ENCODE data around the gene CXCL14. TPM values are rescaled to one million over a fixed set of nuclear protein-coding genes. Genes with fewer than 3 reads are reported as not detected.

Gene CXCL14
- total and polyA plus RNA-seq, 2 of the 13 experiments (the other 11 are each of a cell fraction or from before 2014, with no cell fraction given), result not detected

DNA sequence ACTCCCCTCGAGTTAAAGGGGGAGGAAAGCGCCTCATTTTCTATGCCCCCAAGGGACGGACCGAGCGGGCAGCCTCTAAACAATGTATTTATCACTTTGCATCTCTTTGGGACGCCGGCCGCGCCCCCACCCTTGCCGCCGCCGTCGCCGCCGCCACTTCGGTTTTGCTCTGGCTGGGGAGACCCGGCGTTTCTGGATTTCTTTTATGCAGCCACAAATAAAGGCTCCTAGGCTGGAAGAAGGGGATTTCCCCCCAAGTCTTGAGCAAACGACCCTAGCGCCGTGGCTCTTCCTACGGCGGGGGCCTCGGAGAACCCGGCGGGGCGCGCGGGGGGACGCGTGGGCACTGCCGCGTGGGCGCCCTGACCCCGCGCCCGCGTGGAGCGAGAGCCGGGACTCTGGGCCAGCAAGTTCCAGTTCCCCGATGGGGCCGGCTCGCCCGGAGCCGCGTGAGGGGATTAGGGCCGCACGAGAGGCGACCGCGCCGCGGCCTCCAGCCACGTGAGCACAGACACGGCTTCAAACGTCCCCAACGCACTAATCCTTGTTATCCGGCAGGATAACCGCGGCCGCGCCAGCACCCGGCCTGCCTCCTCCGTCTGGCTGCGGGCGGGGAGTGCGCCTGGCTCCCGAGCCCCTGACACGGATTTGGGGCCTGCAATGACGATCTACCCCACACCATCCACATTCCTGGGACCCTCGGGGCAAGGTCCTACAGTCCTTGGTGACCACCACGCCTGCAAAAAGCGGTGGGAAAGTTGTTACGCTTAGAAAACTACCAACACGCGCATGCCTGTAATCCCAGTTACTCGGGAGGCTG lies 35.1 kb downstream of the CXCL14 start:
- intact Hi-C loops (cut with micrococcal nuclease; ENCODE audit: unreplicated experiment) (no loop called here), in situ Hi-C loops (cut with HindIII; ENCODE audit: extremely low pct_ligation_motif_present, low pct_unique_long_range_greater_than_20kb) (no loop called here)
- no TSS peak for BruUV-seq (replicated peaks)
- DNase-seq (ENCODE audit: low spot score), result no peak
- no peak overlapping the region for H3K4me3 ChIP-seq (replicated peaks in 1 of 3; ENCODE audit: insufficient read depth in 1 of 3, low read depth in 2 of 3, low read length in 3 of 3)
- H3K27me3 ChIP-seq (ENCODE audit: control insufficient read depth in 1 of 2, insufficient read depth in 2 of 2, low read length in 2 of 2), result peaks cover 2 to 19% of the 10 kb centered on the region in 2 experiments; a peak in 4 of 5 replicates
- WGBS (ENCODE audit: low lambda C conversion rate), result 77% methylated on average over 43 of the region's 77 CpGs
- no peak overlapping the region for H3K27ac ChIP-seq (ENCODE audit: extremely low read length, insufficient read depth, low read length)
- H2AFZ ChIP-seq (ENCODE audit: low read length), result no peak overlapping the region
- no peak for FAIRE-seq
- no peaks in the 10 kb centered on the region for H4K20me1 ChIP-seq (ENCODE audit: insufficient read depth, low read length)
- no peaks in the 10 kb centered on the region for H3K79me2 ChIP-seq (ENCODE audit: insufficient read depth, low read length)
- H3K36me3 ChIP-seq (replicated peaks in 1 of 2; ENCODE audit: control insufficient read depth in 1 of 2, insufficient read depth in 2 of 2, low read length in 2 of 2), result no peaks in the 10 kb centered on the region
- no peaks in the 10 kb centered on the region for H3K9me3 ChIP-seq (ENCODE audit: low read length)
- POLR2A ChIA-PET, result no interaction called here
- no peak for ATAC-seq
- CTCF ChIA-PET (ENCODE audit: low intra/inter-chr PET ratio, low total read pairs), result no interaction called here
- H3K4me1 ChIP-seq (ENCODE audit: insufficient read depth, low read length), result no peaks in the 10 kb centered on the region
- H3K9ac ChIP-seq (ENCODE audit: insufficient read depth, low read depth, low read length), result no peak overlapping the region
- H3K4me2 ChIP-seq (ENCODE audit: low read depth, low read length), result no peak overlapping the region
- TF ChIP-seq GFI1 (CRISPR knock-in tag; IDR thresholded peaks at IDR 0.05; ENCODE audit: borderline replicate concordance) (no peak), RORA (CRISPR knock-in tag; IDR thresholded peaks at IDR 0.05) (no peak), MAZ (IDR thresholded peaks at IDR 0.05; ENCODE audit: borderline replicate concordance, low read depth, low read length) (no peak), MAZ (CRISPR knock-in tag; IDR thresholded peaks at IDR 0.05; ENCODE audit: low read depth) (no peak), ZNF576 (CRISPR knock-in tag; IDR thresholded peaks at IDR 0.05) (no peak), ZNF747 (CRISPR knock-in tag; IDR thresholded peaks at IDR 0.05; ENCODE audit: borderline replicate concordance) (no peak), DMAP1 (CRISPR knock-in tag; IDR thresholded peaks at IDR 0.05) (no peak), ZBED4 (CRISPR knock-in tag; IDR thresholded peaks at IDR 0.05; ENCODE audit: borderline replicate concordance) (no peak), DMTF1 (CRISPR knock-in tag; IDR thresholded peaks at IDR 0.05) (no peak), ONECUT2 (CRISPR knock-in tag; IDR thresholded peaks at IDR 0.05) (no peak), ZNF577 (CRISPR knock-in tag; IDR thresholded peaks at IDR 0.05; ENCODE audit: borderline replicate concordance, low read depth) (no peak)
- TF ChIP-seq, protein P1, sequence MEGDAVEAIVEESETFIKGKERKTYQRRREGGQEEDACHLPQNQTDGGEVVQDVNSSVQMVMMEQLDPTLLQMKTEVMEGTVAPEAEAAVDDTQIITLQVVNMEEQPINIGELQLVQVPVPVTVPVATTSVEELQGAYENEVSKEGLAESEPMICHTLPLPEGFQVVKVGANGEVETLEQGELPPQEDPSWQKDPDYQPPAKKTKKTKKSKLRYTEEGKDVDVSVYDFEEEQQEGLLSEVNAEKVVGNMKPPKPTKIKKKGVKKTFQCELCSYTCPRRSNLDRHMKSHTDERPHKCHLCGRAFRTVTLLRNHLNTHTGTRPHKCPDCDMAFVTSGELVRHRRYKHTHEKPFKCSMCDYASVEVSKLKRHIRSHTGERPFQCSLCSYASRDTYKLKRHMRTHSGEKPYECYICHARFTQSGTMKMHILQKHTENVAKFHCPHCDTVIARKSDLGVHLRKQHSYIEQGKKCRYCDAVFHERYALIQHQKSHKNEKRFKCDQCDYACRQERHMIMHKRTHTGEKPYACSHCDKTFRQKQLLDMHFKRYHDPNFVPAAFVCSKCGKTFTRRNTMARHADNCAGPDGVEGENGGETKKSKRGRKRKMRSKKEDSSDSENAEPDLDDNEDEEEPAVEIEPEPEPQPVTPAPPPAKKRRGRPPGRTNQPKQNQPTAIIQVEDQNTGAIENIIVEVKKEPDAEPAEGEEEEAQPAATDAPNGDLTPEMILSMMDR (CRISPR knock-in tag; IDR thresholded peaks at IDR 0.05), result no peak

Measured in HepG2 (cell line).